Right renal pelvis (tissue), 4 donors: ENCODE data around the gene ADAP1. TPM values are rescaled to one million over a fixed set of nuclear protein-coding genes. Genes with fewer than 3 reads are reported as not detected.
"Not testable (repeated sequence)": the region's sequence is repeated elsewhere in the genome, so short reads cannot be mapped to it uniquely, and the experiment has no call there.

ENCODE experiments used
- DNase-seq, 4 donors: peaks; one replicate each; pipeline ENCODE4 v3.0.0-alpha.2; 2013; ENCODE audit warnings: low read depth in 4 of 4, low spot score in 3 of 4, missing footprints in 1 of 4
- polyA plus RNA-seq, 4 donors: library from polyadenylated mRNA; unstranded; fragments of 120-200 nt; gene quantifications; one replicate each; pipeline ENCODE4 v1.2.1, GENCODE V29; 2013; ENCODE audit not compliant: insufficient read length in 4 of 4

Gene ADAP1
- polyA plus RNA-seq, 4 donors = 14.6 to 18.2 (median 15.1) TPM

DNA sequence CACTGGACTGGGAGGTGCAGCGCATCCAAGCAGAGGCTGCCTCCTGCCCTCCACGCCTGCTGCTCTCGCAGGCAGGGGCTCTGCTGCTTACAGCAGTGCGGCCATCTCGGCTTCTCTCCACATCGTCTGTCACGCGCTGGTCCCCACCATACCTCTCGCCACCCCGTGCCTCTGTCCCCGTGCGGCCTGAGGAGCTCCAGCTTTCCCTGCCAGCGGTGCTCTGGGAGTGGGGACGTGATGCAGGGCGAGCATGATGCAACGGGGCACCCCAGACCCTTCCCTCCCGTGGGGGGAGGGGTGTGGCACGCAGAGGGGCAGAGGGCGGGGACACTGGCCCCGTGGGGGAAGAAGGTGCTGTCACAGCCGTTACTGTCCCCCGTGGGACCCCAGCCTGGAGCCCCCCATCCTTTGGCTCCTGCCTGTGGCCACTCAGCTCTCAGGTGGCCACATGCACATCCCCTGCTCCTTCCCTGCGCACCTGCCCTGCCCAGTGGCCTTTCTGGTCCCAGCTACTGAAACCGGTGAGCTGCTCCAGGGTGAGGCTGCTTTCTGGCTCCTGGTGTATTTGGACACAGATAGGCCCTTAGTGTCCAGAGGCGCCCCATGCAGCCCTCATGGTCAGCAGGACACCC, 69.1 kb downstream of the ADAP1 start:
- DNase-seq = no peak

DNA sequence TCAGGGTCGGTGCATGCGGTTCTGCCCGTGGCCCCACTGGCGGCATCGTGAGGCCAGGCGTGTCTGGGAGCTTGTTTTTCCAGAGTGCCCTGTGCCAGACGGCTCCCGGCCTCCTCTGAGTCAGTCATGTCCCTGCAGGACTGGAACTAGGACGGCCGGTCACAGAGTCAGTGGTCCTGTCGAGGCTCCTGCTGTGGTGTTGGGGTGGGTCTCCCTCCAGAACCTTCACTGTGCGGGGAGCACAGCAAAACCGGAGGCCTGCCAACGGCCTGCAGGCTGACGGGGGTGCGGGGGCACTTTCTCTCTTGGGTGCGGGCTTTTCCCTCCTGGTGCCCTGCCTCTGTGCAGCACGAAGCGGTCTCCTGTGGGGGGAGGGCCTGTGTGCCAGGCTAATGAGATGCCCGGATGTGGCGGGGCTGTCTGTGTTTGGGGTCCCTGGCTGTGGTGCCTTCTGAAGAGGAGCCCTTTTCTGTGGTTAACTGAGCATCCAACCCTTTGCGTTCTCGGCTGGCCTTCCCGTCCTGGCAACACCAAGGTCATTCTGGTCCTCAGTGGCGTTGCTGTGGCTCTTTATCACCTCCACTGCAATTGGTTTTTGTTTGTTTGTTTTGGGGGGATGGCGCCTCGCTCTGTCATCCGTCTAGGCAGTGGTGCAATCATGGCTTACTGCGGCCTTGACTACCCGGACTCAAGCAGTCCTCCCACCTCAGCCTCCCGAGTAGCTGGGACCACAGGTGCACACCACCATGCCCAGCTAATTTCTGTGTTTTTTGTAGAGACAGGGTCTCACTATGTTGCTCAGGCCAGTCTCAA, 70.1 kb downstream of the ADAP1 start:
- DNase-seq = no peak

DNA sequence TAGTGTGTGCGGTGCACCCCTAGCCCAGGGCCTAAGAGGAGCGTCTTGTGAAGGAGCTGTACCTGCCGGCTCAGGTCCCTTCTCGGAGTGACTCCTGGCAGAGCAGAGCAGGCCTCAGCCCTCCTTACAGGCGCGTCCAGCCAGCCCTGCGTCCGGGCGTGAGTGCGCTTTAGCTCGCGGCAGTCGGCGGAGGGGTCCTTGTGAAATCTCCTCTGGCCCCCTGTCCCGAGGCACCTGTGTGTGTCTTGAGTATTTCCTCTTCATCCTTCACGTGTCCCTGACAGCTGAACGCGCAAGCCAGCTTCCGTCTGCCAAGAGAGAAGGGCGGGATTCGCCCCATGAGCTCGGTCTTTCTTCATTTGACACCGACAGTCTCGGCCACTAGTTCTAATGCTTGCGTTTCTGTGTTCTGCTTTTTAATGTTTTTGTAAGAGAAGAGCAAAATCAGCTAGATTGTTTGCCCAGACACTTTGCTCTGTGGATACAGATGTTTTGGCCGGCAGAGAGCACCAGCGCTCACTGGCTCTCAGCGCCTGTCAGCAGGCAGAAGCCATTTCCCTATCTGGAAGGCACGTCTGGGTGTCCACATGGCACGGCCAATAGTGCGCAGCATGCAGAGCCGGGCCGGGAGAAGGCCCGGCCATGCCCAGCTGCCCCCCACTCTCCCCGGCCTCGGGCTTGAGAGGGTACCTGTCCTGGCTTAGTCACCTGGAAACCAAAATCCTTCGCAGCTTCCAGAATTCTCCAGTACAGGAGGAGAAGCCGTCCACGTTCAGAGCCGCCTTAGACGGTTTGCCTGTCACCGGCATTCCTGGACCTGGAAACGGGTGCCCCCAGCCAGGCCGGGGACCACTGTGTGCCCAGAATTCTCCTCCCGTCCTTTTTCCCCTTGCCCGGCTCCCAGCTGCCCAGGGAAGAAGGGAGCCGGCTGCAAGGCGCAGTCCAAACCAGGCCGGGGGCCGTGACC, 71.1 kb downstream of the ADAP1 start:
- DNase-seq = no peak

DNA sequence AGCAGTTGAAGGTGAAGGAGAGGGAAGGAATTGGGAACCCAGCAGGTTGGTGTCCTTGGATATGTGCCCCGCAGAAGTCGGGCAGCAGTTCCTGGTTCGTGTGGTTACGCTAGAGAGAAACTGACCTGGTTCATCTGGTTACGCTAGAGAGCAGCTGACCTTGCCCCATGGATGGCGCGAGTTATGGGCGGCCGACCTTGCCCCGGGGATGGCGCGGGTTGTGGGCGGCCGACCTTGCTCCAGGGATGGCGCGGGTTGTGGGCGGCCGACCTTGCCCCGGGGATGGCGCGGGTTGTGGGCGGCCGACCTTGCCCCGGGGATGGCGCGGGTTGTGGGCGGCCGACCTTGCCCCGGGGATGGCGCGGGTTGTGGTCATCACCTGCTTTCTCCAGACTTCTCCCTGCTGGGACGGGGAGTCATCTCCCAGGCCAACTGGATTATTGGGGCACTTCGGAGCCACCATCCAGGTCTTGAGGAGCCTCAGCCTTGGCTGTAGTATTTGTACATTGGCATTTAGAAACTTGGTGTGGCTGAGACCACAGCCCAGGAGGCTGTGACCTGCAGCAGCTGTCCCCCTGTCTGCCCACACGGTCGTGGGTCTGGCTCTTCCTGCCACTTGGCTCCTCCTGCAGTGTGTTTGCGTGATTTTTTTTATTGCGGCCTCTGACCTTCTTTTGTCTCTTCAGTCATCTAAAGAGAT, 72.0 kb downstream of the ADAP1 start:
- no peak for DNase-seq

DNA sequence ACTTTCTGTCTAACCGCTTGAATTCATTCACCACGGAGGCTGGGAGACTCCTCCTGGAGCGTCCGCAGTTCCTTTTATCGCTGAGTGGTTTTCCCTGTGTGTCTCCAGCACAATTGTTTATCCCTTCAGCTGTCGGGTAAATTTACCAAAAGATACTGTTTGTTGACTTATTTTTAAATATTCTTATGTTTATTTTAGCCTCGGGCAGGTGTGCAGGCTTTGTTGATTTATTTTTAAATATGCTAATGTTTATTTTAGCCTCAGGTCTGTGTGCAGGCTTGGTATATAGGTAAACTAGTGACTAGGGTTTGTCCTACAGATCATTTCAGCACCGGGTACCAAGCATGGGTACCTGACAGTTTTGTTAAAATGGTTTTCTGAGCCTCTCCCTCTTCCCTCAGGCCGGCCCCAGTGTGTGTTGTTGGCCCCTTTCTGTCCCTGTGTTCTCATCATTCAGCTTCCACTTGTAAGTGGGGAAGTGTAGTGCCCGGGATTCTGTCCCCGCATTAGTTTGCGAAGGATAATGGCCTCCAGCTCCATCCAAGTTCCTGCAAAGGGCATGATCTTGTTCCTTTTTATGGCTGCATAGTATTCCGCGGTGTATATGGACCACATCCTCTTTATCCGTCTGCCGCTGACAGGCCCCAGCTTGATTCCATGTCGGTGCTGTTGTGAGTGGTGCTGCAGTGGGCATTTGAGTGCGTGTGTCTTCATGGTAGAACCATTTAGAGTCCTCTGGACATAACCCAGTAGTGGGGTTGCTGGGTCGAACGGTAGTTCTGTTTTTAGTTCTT, 72.8 kb downstream of the ADAP1 start:
- DNase-seq = no peak

DNA sequence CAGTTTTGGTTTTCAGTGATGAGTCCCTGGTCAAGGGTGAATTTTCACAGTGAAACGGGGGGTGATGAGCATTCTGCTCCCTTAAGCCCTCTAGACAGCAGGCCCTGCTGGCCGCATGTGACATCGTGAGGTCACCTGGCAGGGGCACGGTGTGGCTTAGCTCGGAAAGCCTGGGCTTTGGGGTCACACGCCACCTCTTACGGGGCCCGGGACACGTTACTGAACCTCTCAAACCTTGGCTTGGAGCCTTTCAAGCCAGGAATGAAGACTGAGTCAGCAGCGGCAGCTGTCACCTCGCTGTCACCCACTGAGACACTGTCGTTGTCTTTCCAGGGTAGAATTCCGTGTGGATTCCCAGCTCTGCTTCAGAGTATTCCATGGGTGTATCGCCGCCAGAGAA, 74.0 kb downstream of the ADAP1 start:
- DNase-seq = no peak

DNA sequence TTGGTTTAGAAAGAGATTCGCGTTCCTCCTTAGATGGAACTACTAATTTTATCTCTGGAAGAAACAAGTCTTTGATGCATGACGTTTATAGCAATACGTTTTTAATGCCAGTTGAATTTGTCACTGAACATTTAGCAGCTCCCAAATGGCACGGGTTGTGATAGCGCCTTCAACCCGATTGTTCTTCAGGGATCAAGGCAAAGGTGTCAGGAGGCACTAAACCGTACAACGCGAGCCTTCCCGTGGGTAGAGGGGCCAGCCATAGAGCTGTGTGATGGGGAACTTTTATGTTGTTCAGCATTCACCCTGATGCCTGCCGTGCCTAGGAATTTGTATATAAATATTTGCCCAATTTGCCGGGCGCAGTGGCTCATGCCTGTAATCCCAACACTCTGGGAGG, 74.8 kb downstream of the ADAP1 start:
- DNase-seq = no peak

DNA sequence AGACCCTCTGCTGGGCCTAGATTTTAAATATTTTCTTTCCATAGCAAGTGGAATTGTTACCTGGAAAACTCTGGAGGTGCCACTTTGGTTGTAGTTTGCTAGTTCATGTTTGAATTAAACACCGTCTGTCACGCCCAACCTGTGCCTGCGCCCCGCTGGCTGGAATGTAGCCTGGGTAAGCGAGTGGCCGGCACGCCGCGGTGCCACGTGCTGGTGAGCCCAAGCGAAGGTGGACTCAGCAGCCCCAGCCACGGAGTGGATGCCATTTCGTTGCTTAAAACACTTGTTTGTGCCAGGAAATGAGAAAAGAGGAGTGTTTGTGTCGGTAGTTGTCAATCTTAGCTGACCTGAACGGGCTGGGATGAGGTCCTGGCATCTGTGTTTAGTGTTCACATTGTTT, 75.4 kb downstream of the ADAP1 start:
- no peak for DNase-seq

DNA sequence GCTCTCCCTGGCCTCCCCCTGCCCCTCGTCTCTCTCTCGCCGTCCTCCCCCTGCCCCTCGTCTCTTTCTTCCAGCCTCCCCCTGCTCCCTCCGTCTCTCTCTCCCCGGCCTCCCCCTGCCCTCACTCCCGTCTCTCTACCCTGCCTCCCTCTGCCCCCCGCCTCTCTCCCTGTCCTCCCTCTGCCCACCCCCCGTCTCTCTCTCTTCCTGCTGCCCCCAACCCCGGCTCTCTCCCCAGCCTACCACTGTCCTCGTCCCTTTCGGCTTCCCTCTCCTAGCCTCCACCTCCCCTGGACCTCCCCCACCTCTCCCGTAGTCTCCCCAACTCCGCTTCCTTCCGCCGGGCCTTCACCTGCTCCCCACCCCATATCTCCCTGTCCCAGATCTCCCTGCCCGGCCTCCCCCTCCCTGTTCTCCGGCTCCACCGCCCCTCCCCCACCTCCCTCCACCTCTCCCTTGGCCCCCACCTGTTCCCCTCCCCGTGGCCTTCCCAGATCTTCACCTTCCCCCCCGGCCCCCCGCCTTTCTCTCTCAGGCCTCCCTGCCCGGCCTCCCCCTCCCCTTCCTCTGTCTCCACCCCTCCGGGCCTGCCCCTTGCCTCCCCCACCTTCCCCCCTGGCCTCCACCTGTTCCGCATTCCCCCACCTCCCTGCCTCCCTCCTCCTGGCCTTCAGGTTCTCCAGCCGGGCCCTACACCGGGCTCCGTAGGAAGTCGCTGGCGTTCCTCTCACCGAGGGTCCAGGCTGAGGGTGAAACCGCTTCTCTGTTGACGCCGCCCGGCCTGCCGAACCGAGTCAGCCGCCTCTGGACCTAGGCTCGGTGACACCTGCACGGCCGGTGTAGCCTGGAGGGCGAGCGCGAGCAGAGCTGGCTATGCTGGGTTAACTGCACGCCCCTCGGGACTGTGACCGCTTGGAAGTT, 76.9 kb downstream of the ADAP1 start:
- no peak for DNase-seq

DNA sequence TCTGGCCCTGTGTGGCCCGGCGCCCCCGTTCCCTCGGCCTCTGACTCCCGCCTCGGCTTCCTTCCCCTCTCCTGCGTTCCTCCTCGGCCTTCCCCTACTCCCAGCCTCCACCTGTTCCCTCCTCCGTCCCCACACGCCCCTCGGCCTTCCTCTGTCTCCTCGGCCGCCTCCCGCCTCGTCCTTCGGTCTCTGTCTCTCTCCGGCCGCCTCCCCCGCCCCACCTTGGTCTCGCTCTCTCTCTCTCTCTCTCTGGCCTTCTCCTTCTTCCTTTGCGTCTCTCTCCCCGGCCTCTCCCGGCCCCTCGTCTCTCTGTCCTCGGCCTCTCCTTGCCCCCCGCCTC, 77.5 kb downstream of the ADAP1 start:
- DNase-seq = no peak

DNA sequence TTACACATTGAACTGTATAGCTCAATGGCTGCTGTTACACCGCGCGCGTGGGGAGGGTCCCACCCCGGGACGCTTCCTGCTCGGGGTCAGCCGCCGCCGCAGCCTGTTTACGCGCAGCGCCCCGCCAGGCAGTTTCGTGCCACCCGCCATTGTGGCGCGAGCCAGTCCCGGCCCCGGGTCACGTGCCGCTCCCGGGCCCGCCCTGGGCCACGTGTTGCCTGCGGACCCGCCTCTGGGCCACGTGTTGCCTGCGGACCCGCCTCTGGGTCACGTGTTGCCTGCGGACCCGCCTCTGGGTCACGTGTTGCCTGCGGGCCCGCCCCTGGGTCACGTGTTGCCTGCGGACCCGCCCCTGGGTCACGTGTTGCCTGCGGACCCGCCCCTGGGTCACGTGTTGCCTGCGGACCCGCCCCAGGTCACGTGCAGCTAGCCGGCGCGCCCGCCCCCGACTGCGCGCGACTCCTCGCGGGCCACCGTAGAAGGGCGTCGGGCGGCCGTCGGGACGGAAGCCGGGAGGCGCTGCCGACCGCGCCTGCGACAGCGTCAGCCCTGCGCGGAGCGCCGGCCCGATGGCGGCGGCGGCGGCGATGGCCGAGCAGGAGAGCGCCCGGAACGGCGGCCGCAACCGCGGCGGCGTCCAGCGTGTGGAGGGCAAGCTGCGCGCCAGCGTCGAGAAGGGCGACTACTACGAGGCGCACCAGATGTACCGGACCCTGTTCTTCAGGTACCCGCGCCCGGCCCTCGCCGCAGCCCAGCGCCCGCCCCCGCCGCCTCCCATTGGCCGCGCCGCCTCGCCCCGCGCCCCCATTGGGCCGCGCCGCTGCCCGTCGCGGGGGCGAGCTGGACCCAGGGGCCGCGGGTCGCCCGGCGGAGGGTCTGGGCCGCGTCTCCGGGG, 78.2 kb downstream of the ADAP1 start, which contains the start of gene GET4:
Gene GET4, plus strand, starts transcription at position 478 of the 895 bp plus-strand sequence. Its CDS starts 92 bp downstream, at position 570.
- DNase-seq = peak; percentile 86 to 88 (median 86)

DNA sequence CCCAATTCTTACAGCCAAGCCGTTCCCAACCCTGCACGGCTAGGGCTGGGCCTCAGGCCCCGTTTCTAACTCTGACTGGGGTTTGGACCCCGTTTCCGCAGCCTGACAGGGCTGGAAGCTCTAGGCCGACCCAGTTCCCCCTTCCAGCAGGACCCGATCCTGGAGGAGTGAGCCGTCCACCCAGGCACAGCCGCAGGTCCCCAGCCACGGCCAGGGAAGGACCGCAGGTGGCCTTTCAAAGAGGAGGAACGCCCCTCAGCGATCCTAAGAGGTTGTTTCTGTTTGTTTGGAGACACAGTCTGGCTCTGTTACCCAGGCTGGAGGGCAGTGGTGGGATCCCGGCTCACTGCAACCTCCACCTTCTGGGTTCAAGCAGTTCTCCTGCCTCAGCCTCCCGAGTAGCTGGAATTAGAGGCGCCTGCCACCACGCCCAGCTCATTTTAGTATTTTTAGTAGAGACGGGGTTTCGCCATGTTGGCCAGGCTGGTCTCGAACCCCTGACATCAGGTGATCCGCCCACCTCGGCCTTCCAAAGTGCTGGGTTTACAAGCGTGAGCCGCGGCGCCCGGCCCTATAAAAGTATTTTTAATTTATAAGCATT, 78.9 kb downstream of the ADAP1 start:
- DNase-seq = no peak

DNA sequence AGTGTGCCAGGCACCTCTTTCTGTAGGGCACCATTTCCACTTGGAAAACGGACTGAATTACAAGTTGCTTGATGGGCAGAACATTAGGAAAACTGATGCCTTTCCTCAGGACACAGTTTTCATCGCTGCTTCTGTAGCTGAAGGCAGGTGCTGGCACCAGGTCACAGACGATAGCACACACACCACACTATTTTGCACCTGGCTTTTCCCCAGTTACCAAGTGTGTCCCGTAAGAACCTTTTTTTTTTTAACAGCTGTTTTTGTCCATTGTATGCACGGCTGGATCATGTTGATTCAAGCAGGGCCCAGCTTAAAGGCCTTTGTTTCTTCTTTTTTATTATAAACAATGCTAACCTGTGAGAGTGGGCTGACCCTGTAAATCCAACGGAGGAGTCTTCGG, 79.4 kb downstream of the ADAP1 start:
- no peak for DNase-seq

DNA sequence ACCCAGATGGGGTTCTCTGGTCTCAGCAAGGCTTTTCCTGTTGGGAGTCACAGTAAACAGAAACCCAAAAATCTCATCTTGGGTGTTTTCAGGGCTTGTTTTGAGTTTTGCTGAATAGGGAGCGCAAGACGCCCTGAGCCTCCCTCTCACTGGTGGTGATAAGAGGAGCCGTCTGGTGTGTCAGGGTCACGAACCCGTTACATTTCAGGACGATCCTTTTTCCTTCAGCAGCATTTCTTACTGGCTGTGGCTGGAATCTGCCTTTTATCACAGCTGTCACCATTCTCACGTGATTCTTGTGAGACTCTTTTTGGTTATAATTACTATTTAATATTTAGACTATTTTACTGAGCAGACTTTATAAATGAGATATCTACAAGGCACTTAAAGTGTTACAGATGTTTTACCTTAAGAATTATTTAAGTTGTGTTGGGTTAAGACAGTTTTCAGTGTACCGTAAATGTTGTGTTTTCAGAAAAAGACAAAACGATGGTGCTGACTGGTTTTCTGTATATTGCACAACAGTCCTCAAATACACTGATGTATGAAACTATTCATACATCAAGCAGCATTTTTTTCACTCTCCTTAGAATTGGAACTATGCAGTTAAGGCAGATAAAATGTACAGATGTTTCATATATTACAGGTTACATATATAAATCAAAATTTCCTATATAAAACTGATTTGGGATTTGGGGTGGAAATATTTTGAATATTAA, 80.3 kb downstream of the ADAP1 start:
- DNase-seq = no peak

DNA sequence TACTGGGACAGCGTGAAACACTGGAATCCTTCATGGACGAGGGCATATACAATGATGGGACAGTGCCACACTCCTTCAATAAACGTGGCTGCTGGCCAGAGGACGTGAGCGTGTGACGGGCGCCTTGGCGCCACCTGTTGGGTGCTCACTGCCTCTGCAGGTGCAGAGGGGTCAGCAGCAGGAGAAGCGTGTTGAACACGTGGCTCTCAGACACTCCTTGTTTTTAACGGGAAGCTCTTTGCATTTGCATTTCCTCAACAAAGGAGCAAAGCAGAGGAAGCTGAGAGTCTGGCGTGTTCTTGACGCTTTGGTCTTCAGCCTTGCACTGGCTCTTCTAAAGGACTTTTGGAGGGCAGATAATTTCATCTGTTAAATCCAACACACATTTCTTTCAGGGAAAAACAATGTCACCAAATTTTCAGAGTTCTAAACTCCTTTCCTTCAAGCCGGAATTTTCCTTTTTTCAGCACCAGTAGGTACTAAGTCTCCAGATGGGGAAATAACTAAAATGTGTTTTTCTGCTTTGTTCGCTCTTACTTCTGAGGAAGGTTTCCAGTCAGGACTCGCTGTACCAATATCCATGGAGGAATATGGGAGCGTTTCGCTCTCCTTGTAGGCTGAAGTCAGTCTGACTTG, 81.0 kb downstream of the ADAP1 start:
- DNase-seq = peak; percentile 41 to 63 (median 50)

DNA sequence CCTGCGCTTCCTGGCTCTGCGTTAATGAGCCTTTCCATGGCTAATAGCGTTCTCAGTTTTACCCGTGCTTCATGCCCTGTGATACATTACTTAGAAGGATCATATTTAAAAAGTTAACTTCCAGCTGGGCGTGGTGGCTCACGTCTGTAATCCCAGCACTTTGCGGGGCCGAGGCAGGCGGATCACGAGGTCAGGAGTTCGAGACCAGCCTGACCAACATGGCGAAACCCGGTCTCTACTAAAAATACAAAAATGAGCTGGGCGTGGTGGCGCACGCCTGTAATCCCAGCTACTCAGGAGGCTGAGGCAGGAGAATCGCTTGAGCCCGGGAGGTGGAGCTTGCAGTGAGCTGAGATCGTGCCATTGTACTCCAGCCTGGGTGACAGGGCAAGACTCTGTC, 81.8 kb downstream of the ADAP1 start:
- DNase-seq = not testable (repeated sequence)
